Sigmoid colon (tissue), 4 donors: Measurements from ENCODE around the gene MTF1.

ENCODE experiments used
- CTCF ChIP-seq, 4 experiments: fragments of 450-650 bp in 3 of 4; fragments of 200-600 bp in 1 of 4; IDR thresholded peaks; one replicate each; pipeline ENCODE4 v1.5.1; 2016 to 2019; ENCODE audit warnings: antibody characterized with exemption in 4 of 4, mild to moderate bottlenecking in 3 of 4, moderate library complexity in 2 of 4
- EP300 ChIP-seq, 4 donors: sonication (generic); formaldehyde crosslinking; IDR thresholded peaks; one replicate each; pipeline ENCODE4 v1.6.1; 2017; ENCODE audit warnings: antibody characterized with exemption in 4 of 4
- POLR2A ChIP-seq, 2 donors: fragments of 450-650 bp; IDR thresholded peaks; one replicate each; pipeline ENCODE4 v1.6.1; 2016; ENCODE audit warnings: antibody characterized with exemption in 2 of 2, mild to moderate bottlenecking in 2 of 2, moderate library complexity in 2 of 2
- POLR2AphosphoS5 ChIP-seq, 4 donors: sonication (generic); formaldehyde crosslinking; IDR thresholded peaks; one replicate each; pipeline ENCODE4 v1.6.1; 2017; ENCODE audit warnings: antibody characterized with exemption in 4 of 4

DNA sequence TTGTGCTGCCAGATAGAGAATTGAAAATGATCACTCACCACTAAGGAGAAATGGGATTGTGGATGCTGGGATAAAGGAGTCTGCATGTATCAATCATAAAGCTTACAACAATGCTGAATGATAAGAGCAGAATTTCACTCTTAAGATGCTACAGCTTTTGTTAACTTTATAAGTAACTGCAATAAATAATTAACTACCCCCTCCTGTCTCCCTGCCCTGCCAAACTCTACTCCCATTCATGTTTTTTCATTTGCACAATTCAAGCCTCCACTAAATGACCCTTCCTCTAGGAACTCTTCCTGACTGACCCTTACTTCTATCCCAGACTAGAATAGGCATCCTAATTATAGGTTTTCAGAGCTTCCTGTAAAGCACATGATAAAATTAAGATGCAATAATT, 14.9 kb downstream of the MTF1 start:
- TF ChIP-seq POLR2AphosphoS5 (IDR thresholded peaks at IDR 0.05) (no peak), CTCF (IDR thresholded peaks at IDR 0.05) (no peak), POLR2A (IDR thresholded peaks at IDR 0.05) (no peak), EP300 (IDR thresholded peaks at IDR 0.05) (no peak)
